ENCODE measurements around the gene CD300LB.
A peak's percentile ranks its signal among the peaks of the same experiment; 100 is the strongest.
"Not testable (repeated sequence)": the region's sequence is repeated elsewhere in the genome, so short reads cannot be mapped to it uniquely, and the experiment has no call there.

Gene CD300LB

GRCh38 chr17:74508156-74508555 lies 23.1 kb downstream of the CD300LB start:
- CTCF ChIA-PET = interaction anchor here (1.8 kb wide), 1 partner anchor 12 kb away, joined by 6 read pairs; no protein-coding TSS in a partner anchor
- no peak for TF ChIP-seq CTCF (IDR thresholded peaks at IDR 0.05; ENCODE audit: insufficient read depth, low read length, missing control alignments)
- POLR2A ChIA-PET = no interaction called here
- DNase-seq (ENCODE audit: low read depth, low spot score) = no peak
- no peak overlapping the region for H3K4me3 ChIP-seq (ENCODE audit: low read depth, low read length)

- H3K4me3 ChIP-seq (ENCODE audit: low read depth, low read length); DNase-seq (ENCODE audit: low read depth, low spot score); CTCF ChIA-PET; POLR2A ChIA-PET: not testable (repeated sequence)
These were observed 27.3 kb downstream of the CD300LB start for GRCh38 chr17:74503949-74504348.

GRCh38 chr17:74502861-74503260 lies 28.4 kb downstream of the CD300LB start:
- CTCF ChIA-PET = interaction anchor here (1.2 kb wide), 1 partner anchor 134 kb away, joined by 3 read pairs; no protein-coding TSS in a partner anchor
- no peak for TF ChIP-seq CTCF (IDR thresholded peaks at IDR 0.05; ENCODE audit: insufficient read depth, low read length, missing control alignments)
- POLR2A ChIA-PET = no interaction called here
- no peak overlapping the region for H3K4me3 ChIP-seq (ENCODE audit: low read depth, low read length)
- no peak for DNase-seq (ENCODE audit: low read depth, low spot score)

DNA sequence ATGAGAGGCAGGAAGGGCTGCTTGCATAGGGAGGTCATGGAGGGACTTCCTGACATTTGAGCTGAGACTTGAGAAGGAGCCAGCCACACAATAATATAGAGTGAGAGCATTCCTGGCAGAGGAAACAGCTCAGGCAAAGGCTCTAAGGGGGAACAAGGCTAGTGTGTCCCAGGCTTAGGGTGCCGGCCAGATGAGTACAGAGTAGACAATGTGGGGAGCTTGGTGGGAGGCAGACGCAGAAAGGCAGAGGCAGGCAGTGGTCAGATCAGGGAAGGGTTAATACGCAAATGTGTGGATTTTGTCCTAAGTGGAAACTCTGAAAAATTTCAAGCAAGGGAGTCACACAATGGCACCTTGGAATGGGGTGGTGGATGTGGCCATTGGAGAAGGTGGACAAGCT lies 31.3 kb downstream of the CD300LB start:
- no peak for TF ChIP-seq CTCF (IDR thresholded peaks at IDR 0.05; ENCODE audit: insufficient read depth, low read length, missing control alignments)
- CTCF ChIA-PET = interaction anchor here (1.7 kb wide), 1 partner anchor 132 kb away, joined by 5 read pairs; the partner anchor contains the start of gene GPR142
- no peak overlapping the region for H3K4me3 ChIP-seq (ENCODE audit: low read depth, low read length)
- no peak for DNase-seq (ENCODE audit: low read depth, low spot score)
- POLR2A ChIA-PET = no interaction called here

- ChIA-PET CTCF (interaction anchor here (0.7 to 2.7 kb wide), 3 partner anchors 10 to 130 kb away, joined by 4 to 9 read pairs (median 6); partner anchors contain the start of gene GPR142), POLR2A (no interaction called here)
- no peak for DNase-seq (ENCODE audit: low read depth, low spot score)
- no peak overlapping the region for H3K4me3 ChIP-seq (ENCODE audit: low read depth, low read length)
- TF ChIP-seq CTCF (IDR thresholded peaks at IDR 0.05; ENCODE audit: insufficient read depth, low read length, missing control alignments) = no peak
These were observed 33.8 kb downstream of the CD300LB start for GRCh38 chr17:74497471-74497870.

- H3K4me3 ChIP-seq (ENCODE audit: low read depth, low read length) = no peak overlapping the region
- POLR2A ChIA-PET = no interaction called here
- CTCF ChIA-PET = interaction anchor here (0.9 to 1.0 kb wide), 3 partner anchors 9 to 40 kb away, joined by 3 read pairs; no protein-coding TSS in a partner anchor
- peak; percentile 80 for TF ChIP-seq CTCF (IDR thresholded peaks at IDR 0.05; ENCODE audit: insufficient read depth, low read length, missing control alignments)
- DNase-seq (ENCODE audit: low read depth, low spot score) = no peak
These were observed 37.9 kb downstream of the CD300LB start for GRCh38 chr17:74493331-74493833.

DNA sequence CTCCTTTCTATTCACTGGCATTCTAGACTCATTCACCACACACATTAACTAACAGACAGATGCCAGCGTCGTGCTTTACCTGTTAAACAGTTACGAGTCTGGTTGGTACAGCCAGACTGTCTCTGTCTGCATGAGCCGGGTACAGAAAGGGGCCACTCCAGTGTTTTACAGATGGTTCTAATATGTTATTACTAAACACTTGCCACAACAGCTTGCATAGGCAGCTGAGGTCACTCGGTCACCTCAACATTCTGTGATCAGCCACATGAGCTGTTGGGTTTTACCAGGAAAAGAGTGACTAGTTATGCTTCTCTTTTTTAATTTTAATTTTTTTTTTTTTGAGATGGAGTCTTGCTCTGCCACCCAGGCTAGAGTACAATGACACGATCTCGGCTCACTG lies 39.6 kb downstream of the CD300LB start:
- ChIA-PET CTCF (interaction anchor here (0.9 to 1.2 kb wide), 3 partner anchors 34 to 124 kb away, joined by 3 to 7 read pairs (median 3); no protein-coding TSS in a partner anchor), POLR2A (no interaction called here)
- DNase-seq (ENCODE audit: low read depth, low spot score) = no peak
- no peak for TF ChIP-seq CTCF (IDR thresholded peaks at IDR 0.05; ENCODE audit: insufficient read depth, low read length, missing control alignments)
- H3K4me3 ChIP-seq (ENCODE audit: low read depth, low read length) = no peak overlapping the region
